Activated naive CD4-positive, alpha-beta T cell treated with anti-CD3 and anti-CD28 coated beads for 36 hours (primary cell): ENCODE measurements around the gene PLAC8L1. TPM values are rescaled to one million over a fixed set of nuclear protein-coding genes. Genes with fewer than 3 reads are reported as not detected.
A peak's percentile ranks its signal among the peaks of the same experiment; 100 is the strongest.

Experiments used
- CTCF ChIA-PET: fragments of 350-600 bp; sonication (Branson Sonifier 250); formaldehyde crosslinking; loops from one replicate; lab custom pipeline; 2021; ENCODE audit warnings: antibody characterized with exemption; lab: Charles Lee
- DNase-seq: peaks from one replicate; pipeline ENCODE4 v3.0.0-alpha.2; 2020
- H3K27ac Mint-ChIP-seq: one replicate; pipeline ENCODE4 v1.8.0; 2021; ENCODE audit warnings: mild to moderate bottlenecking, mixed read lengths
- H3K27me3 Mint-ChIP-seq: one replicate; pipeline ENCODE4 v1.8.0; 2021; ENCODE audit warnings: low read depth, mixed read lengths
- H3K36me3 Mint-ChIP-seq: one replicate; pipeline ENCODE4 v1.8.0; 2021; ENCODE audit warnings: low read depth, mixed read lengths
- H3K4me1 Mint-ChIP-seq: one replicate; pipeline ENCODE4 v1.8.0; 2021; ENCODE audit warnings: low read depth, mixed read lengths
- H3K4me3 Mint-ChIP-seq: one replicate; pipeline ENCODE4 v1.8.0; 2021; ENCODE audit warnings: mild to moderate bottlenecking, moderate library complexity, mixed read lengths
- H3K9me3 Mint-ChIP-seq: one replicate; pipeline ENCODE4 v1.8.0; 2021; ENCODE audit warnings: mixed read lengths
- intact Hi-C: fragments of 100-400 bp; cut with micrococcal nuclease; formaldehyde crosslinking; loops from one replicate; pipeline ENCODE4 v1.15.1; 2023
- total RNA-seq, 2 experiments: library from RNA; stranded (reverse); gene quantifications; one replicate each; pipeline ENCODE4 v1.2.3, GENCODE V29; 2021

PLAC8L1 gene
- total RNA-seq, 2 experiments from 2014 or later = 0.36 to 0.40 TPM

DNA sequence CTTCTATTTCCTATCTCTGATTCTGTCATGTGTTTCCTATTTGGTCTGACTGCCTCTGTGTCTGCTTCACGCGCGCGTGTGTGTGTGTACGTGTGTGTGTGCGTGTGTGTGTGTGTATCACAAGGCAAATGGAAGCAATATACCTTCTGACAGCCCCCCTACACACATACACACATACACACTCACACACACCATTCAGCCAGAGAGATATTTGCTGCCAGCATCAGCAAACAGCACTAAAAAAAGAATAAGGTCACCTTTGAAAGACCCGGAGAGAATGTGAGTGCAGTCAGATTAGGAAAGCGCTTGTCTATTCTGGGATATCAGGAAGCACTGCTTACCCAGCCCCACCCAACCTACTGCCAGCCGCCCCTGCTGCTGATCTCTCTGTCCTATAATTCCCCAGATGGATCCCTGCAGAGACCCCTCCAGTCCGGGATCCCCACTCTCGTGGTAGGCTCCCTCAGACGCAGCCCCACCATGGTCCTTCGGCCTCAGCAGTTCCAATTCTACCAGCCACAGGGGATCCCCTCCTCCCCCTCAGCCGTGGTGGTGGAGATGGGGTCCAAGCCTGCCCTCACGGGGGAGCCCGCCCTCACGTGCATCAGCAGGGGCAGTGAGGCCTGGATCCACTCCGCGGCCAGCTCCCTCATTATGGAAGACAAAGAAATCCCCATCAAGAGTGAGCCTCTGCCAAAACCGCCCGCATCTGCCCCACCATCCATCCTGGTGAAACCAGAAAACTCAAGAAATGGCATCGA lies 45.7 kb downstream of the PLAC8L1 start:
- no peaks in the 10 kb centered on the region for H3K36me3 Mint-ChIP-seq
- no peak overlapping the region for H3K27ac Mint-ChIP-seq
- DNase-seq = no peak
- peaks cover 9% of the 10 kb centered on the region for H3K27me3 Mint-ChIP-seq
- no peaks in the 10 kb centered on the region for H3K9me3 Mint-ChIP-seq
- H3K4me3 Mint-ChIP-seq = no peak overlapping the region
- H3K4me1 Mint-ChIP-seq = no peaks in the 10 kb centered on the region
- CTCF ChIA-PET = no interaction called here
- intact Hi-C loops = no loop called here

DNA sequence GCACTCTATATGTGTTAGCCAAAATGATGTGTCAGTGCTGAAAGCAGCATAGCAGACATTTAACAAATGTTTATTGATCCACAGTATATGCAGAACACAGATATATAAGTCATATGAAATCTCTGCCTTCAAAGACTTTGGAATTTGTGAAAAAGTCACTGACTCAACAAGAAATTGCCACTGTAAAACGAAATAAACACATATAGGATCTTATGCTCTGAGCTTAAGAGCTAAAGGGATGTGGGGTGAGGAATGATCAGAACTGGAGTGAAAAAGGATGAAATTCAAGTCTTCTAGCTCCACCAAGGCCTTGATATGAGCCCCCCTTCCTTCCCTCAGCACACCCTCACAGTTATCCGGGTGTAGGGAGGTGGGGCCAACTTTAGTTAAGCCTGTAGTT lies 49.9 kb downstream of the PLAC8L1 start:
- no peaks in the 10 kb centered on the region for H3K9me3 Mint-ChIP-seq
- no peaks in the 10 kb centered on the region for H3K4me1 Mint-ChIP-seq
- no peak for DNase-seq
- CTCF ChIA-PET = no interaction called here
- intact Hi-C loops = no loop called here
- no peak overlapping the region for H3K4me3 Mint-ChIP-seq
- H3K36me3 Mint-ChIP-seq = no peaks in the 10 kb centered on the region
- no peak overlapping the region for H3K27ac Mint-ChIP-seq
- peaks cover 19% of the 10 kb centered on the region for H3K27me3 Mint-ChIP-seq

DNA sequence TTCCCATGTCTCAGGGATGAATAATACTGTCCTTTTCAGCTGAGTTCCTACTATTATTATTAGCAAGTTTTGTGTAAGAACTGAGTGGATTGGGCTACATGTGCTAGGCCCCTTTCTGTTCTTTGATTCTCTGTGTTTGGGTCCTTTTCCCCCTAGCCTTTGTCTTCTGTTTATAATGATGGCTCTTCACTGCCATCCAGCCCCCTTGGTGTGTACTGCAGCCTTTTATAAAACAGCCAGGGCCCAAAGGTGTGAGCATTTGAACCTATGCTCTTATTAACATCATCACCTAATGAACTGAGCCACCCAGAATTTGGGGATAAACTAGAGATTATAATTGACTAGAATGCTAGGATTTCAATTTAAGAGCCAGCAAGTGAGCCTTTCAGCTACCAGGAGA lies 52.6 kb downstream of the PLAC8L1 start:
- no peaks in the 10 kb centered on the region for H3K36me3 Mint-ChIP-seq
- no peaks in the 10 kb centered on the region for H3K4me1 Mint-ChIP-seq
- no peak overlapping the region for H3K27ac Mint-ChIP-seq
- no peak for DNase-seq
- H3K9me3 Mint-ChIP-seq = no peaks in the 10 kb centered on the region
- CTCF ChIA-PET = interaction anchor here (0.8 kb wide), 1 partner anchor 107 kb away, joined by 3 read pairs; no protein-coding TSS in a partner anchor
- no peak overlapping the region for H3K4me3 Mint-ChIP-seq
- intact Hi-C loops = loop anchor here (5.0 kb wide), 1 partner anchor 375 kb away; no protein-coding TSS in a partner anchor
- peaks cover 27% of the 10 kb centered on the region for H3K27me3 Mint-ChIP-seq

DNA sequence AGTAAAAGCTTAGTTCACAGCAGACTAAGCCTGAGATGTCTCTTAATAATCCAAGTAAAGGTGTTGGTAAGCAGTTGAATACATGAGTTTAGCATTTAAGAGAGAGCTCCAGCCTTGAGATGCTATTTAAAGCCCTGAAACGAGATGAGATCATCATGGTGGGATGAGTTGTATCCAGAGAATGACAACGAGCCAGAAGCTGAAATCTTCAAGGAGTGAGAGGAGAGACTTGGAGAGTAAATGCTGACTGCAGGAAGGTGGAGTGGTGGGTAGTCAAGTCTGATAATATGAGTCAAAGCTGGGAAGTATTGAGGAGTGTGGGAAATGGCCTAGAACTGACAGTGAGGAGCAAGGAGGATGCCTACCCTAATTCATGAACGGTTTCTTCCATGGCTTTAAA lies 53.7 kb downstream of the PLAC8L1 start:
- CTCF ChIA-PET = interaction anchor here (1.4 kb wide), 1 partner anchor 10 kb away, joined by 3 read pairs; no protein-coding TSS in a partner anchor
- no peak overlapping the region for H3K4me3 Mint-ChIP-seq
- H3K4me1 Mint-ChIP-seq = no peaks in the 10 kb centered on the region
- no peaks in the 10 kb centered on the region for H3K36me3 Mint-ChIP-seq
- H3K9me3 Mint-ChIP-seq = no peaks in the 10 kb centered on the region
- no peak for DNase-seq
- peaks cover 28% of the 10 kb centered on the region for H3K27me3 Mint-ChIP-seq
- H3K27ac Mint-ChIP-seq = no peak overlapping the region
- intact Hi-C loops = loop anchor here (5.0 kb wide), 1 partner anchor 376 kb away; no protein-coding TSS in a partner anchor

DNA sequence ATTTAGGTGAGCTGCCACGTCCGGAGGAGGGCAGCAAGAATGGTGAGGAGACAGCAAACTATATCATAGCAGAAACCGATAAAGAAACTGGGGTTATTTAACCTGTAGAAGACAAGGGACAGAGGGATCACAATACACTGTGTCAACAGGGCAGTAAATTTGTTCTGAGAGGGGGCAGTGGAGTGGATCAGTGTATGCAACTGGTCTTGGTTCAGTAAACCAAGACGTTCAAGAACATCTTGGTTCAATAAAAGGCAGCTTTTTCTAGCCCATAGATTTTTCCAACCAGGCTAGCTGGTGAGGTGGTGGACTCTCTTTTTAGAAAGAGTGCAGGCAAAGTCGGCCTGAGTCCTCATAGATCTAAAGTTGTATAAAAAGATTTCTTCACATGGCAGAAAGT lies 55.3 kb downstream of the PLAC8L1 start:
- peaks cover 25% of the 10 kb centered on the region for H3K27me3 Mint-ChIP-seq
- intact Hi-C loops = loop anchor here (5.0 kb wide), 1 partner anchor 377 kb away; no protein-coding TSS in a partner anchor
- no peak for DNase-seq
- no peaks in the 10 kb centered on the region for H3K9me3 Mint-ChIP-seq
- H3K36me3 Mint-ChIP-seq = no peaks in the 10 kb centered on the region
- CTCF ChIA-PET = interaction anchor here (0.6 kb wide), 1 partner anchor 345 kb away, joined by 5 read pairs; no protein-coding TSS in a partner anchor
- H3K27ac Mint-ChIP-seq = no peak overlapping the region
- H3K4me3 Mint-ChIP-seq = no peak overlapping the region
- no peaks in the 10 kb centered on the region for H3K4me1 Mint-ChIP-seq

DNA sequence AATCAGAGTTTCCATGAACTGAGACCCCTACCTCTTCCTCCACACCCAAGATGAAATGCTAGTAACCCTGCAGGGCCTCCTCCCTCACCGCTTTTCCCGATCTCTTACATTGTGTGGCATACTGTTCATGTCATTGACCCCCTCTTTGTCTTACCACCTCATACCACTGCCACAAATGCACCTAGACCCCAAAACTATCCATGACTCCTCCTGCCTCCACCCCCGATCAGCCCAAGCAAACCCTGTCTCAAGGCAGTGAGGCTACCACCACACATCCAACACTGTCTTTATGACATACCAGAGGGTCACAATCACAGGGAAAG lies 55.7 kb downstream of the PLAC8L1 start:
- CTCF ChIA-PET = interaction anchor here (0.6 kb wide), 1 partner anchor 345 kb away, joined by 5 read pairs; no protein-coding TSS in a partner anchor
- H3K27me3 Mint-ChIP-seq = peaks cover 24% of the 10 kb centered on the region
- H3K36me3 Mint-ChIP-seq = no peaks in the 10 kb centered on the region
- no peaks in the 10 kb centered on the region for H3K9me3 Mint-ChIP-seq
- intact Hi-C loops = loop anchor here (1.0 to 5.0 kb wide), 5 partner anchors 222 to 1846 kb away; no protein-coding TSS in a partner anchor
- H3K27ac Mint-ChIP-seq = no peak overlapping the region
- DNase-seq = no peak
- no peak overlapping the region for H3K4me3 Mint-ChIP-seq
- no peaks in the 10 kb centered on the region for H3K4me1 Mint-ChIP-seq

DNA sequence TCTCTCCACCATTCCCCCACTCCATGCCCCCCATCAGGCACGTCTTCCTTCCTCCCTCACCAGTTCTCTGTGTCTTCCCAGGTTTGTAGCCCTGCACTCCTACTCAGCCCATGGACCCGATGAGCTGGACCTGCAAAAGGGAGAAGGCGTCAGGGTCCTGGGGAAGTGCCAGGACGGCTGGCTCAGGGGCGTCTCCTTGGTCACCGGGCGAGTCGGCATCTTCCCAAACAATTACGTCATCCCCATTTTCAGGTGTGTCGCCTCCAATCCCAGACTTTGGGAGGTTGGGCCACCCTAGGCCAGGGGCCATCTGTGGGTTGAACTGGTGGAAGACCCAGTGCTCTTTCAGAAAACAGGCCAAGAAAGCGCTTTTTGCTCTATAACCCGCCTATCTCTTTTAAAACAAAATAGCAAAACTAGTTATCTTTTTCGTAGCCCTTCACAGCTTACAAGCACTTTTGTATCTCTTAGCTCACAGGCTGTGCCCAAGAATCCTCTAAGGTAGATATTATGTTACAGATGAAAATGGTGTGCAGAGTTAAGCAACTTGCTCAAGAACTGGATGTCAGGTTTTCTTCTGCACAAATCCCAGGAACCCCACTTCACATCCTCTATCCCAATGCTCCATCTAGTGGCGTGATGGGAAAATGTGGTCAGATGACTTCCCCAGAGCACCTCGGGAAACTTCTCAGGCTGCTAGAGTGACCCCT lies 56.2 kb downstream of the PLAC8L1 start:
- H3K4me3 Mint-ChIP-seq = no peak overlapping the region
- CTCF ChIA-PET = no interaction called here
- H3K27ac Mint-ChIP-seq = no peak overlapping the region
- no peaks in the 10 kb centered on the region for H3K4me1 Mint-ChIP-seq
- peaks cover 24% of the 10 kb centered on the region for H3K27me3 Mint-ChIP-seq
- intact Hi-C loops = loop anchor here (1.0 to 5.0 kb wide), 4 partner anchors 222 to 1846 kb away; no protein-coding TSS in a partner anchor
- DNase-seq = peak; percentile 49
- H3K9me3 Mint-ChIP-seq = no peaks in the 10 kb centered on the region
- H3K36me3 Mint-ChIP-seq = no peaks in the 10 kb centered on the region

DNA sequence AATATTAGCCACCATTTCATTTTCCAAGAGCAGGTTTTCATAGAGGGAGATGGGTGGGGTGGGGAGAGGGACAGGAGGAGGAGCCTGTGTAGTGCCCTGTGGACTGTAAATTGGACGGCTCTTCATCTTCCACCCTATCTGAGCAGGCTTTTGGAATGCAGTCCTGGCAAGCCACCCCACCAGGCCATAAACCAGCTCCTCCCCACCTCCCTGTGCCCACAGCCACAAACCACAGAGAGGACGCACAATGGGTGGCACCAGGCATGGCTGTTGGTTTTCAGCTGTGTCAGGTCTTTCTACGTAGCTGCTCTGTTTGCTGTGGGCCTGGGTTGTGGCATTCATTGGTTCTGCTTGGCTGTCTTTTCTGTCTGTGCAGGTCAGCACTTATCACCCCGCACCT lies 58.0 kb downstream of the PLAC8L1 start:
- Mint-ChIP-seq H3K27ac (no peak overlapping the region), H3K4me3 (no peak overlapping the region), H3K9me3 (no peaks in the 10 kb centered on the region), H3K36me3 (no peaks in the 10 kb centered on the region), H3K4me1 (no peaks in the 10 kb centered on the region), H3K27me3 (peaks cover 21% of the 10 kb centered on the region)
- intact Hi-C loops = loop anchor here (5.0 kb wide), 1 partner anchor 220 kb away; no protein-coding TSS in a partner anchor
- no peak for DNase-seq
- CTCF ChIA-PET = no interaction called here

DNA sequence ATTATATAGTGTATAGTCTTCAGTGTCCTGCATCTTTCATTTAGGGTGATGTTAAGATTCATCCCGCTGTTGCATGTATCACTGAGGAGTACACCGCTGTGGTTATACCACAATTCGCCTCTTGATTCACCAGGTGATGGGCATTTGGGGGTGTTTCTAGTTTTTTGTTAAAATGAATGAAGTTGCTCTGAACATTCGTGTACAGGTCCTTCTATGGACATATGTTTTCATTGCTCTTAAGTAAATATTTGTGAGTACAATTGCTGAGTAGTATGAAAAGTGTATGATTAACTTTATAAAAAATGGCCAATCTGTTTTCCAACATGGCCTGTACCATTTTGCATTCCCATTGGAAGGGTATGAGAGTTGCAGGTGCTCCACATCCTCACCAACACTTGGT lies 61.7 kb downstream of the PLAC8L1 start:
- CTCF ChIA-PET = no interaction called here

DNA sequence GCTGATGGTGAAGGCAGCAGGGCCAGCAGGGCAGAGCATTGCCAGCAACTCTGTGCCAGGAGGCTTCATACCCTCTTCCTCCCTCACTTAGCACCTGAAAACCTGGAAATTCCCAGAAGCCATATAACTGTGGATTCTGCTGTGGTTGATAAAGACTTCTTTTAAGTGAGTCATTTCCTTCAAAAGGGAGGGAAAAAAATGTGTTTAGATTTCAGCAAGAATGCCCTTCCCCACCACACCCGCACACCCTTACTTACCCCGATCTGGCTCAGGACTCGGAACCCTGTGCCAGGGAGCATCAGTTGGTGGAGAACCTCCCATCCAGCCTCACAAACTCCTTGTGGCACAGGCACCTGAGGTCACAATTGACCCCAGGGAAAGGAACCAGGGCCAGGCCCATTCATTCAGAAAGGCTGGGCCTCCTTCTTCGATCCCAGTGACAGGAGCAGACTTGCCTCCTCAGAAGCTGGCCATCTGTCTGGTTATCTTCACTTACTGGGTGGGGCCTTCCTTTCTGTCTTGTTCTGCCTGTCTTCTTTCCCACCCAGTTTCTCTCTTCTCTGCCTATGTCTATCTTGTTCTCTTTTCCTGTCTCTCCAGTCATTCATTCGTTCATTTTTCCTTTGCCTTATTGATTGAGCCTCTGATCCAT lies 62.6 kb downstream of the PLAC8L1 start:
- DNase-seq = no peak
- no peaks in the 10 kb centered on the region for H3K4me1 Mint-ChIP-seq
- no peak overlapping the region for H3K27ac Mint-ChIP-seq
- intact Hi-C loops = no loop called here
- peaks cover 5% of the 10 kb centered on the region for H3K27me3 Mint-ChIP-seq
- no peak overlapping the region for H3K4me3 Mint-ChIP-seq
- H3K9me3 Mint-ChIP-seq = no peaks in the 10 kb centered on the region
- CTCF ChIA-PET = interaction anchor here (0.6 kb wide), 3 partner anchors 81 to 582 kb away, joined by 3 to 4 read pairs (median 3); no protein-coding TSS in a partner anchor
- H3K36me3 Mint-ChIP-seq = no peaks in the 10 kb centered on the region

More for the DNA sequence above, 61.7 kb downstream of the PLAC8L1 start:
- no peak overlapping the region for H3K27ac Mint-ChIP-seq
- H3K4me1 Mint-ChIP-seq = no peaks in the 10 kb centered on the region
- intact Hi-C loops = no loop called here
- DNase-seq = no peak
- no peak overlapping the region for H3K4me3 Mint-ChIP-seq
- H3K9me3 Mint-ChIP-seq = no peaks in the 10 kb centered on the region
- H3K36me3 Mint-ChIP-seq = no peaks in the 10 kb centered on the region
- H3K27me3 Mint-ChIP-seq = peaks cover 6% of the 10 kb centered on the region

DNA sequence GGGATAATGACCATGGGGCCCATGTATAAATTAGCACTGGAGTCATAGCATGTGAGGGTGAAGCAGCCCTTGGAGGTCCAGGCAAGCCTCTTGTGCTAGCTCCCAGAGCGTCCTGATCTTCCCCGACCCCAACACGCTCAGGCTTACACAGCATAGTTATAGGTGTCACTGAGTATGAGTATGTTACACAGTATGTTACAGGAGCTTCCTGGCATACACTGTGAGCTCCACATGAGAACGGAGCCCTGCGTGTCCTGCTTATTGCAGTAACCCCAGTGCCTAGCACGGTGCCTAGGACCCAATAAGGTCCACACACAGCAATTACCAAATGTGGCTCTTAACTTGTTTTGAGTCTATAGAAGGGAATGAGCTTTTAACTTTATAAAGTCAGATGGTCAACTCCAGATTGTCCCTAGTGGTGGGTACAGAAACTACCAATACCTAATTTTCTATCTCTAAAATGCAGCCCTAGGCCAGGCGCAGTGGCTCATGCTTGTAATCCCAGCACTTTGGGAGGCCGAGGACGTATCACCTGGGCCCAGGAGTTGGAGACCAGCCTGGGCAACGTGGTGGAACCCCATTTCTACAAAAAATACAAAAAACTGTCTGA lies 64.1 kb downstream of the PLAC8L1 start:
- no peaks in the 10 kb centered on the region for H3K9me3 Mint-ChIP-seq
- H3K4me3 Mint-ChIP-seq = no peak overlapping the region
- no peaks in the 10 kb centered on the region for H3K4me1 Mint-ChIP-seq
- H3K36me3 Mint-ChIP-seq = no peaks in the 10 kb centered on the region
- no peak overlapping the region for H3K27ac Mint-ChIP-seq
- H3K27me3 Mint-ChIP-seq = peaks cover 3% of the 10 kb centered on the region
- CTCF ChIA-PET = interaction anchor here (0.6 to 1.0 kb wide), 4 partner anchors 10 to 258 kb away, joined by 3 to 7 read pairs (median 3); no protein-coding TSS in a partner anchor
- no peak for DNase-seq
- intact Hi-C loops = no loop called here

DNA sequence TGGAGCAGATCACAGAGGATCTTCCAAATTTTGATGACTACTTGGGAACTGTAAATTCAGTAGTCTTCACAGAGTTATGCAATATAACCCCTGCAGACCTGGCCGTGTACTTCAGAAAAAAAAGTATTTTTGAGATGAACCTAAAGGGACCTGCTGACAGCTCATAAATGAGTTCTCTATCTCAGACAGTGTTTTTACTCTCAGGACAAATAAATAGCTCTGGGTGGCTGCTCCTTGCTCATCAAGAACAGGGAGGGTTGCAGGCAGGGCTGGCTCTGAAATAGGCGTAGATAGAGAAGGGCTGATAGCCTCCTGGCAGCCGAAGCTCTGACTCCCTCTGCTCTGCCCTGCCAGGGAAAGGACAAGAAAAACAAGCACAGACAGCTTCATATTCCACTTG lies 64.8 kb downstream of the PLAC8L1 start:
- Mint-ChIP-seq H3K27me3 (peaks cover 3% of the 10 kb centered on the region), H3K27ac (no peak overlapping the region), H3K9me3 (no peaks in the 10 kb centered on the region), H3K36me3 (no peaks in the 10 kb centered on the region), H3K4me1 (no peaks in the 10 kb centered on the region), H3K4me3 (no peak overlapping the region)
- intact Hi-C loops = no loop called here
- DNase-seq = no peak
- CTCF ChIA-PET = interaction anchor here (0.9 kb wide), 1 partner anchor 169 kb away, joined by 3 read pairs; no protein-coding TSS in a partner anchor
